ENCODE measurements around the gene EEF2K.

DNA sequence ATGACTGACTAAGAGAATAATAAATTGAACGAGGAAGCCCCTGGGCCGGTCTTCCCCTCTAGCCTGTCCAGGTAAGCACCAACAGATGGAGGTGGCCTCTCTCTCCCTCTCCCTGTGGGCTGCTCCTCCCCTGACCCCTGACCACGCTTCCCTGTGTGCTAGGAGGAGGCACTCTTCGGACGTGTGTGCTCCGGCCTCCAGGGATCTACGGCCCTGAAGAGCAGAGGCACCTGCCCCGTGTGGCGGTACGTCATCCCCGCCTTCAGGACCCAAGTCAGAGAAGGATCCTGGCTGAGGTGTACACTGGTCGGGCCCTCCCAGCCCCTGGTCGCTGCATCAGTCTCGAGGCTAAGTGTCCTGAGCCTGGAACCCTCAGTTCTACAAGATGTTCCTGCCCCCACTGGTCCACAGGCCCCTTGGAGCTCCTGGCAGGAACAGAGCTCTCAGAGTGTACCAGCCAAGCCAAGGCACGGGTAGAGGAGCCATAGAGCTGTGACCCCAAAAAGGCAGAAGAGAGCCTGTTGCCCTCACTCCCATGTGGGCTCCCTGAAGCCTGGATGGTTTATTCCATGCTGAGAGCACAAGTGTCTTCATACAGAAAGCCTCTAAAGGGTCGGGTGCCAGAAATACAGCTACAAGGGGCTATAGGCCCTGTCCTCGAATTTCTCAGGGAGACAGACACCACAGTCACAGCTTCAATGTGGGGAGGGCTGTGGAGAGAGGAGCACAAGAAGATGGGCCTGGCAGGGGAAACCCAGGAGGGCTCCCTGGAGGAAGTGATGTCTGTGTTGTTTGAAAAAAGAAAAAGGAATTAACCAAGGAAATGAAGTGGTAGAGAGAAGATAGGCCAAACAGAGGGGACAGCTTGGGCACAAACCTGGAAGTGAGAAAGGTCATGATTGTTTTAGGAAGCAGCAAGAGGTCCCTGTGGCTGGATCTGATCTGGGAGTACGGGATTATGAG is 27.8 kb upstream of the EEF2K start:
- TF ChIP-seq, protein P1, sequence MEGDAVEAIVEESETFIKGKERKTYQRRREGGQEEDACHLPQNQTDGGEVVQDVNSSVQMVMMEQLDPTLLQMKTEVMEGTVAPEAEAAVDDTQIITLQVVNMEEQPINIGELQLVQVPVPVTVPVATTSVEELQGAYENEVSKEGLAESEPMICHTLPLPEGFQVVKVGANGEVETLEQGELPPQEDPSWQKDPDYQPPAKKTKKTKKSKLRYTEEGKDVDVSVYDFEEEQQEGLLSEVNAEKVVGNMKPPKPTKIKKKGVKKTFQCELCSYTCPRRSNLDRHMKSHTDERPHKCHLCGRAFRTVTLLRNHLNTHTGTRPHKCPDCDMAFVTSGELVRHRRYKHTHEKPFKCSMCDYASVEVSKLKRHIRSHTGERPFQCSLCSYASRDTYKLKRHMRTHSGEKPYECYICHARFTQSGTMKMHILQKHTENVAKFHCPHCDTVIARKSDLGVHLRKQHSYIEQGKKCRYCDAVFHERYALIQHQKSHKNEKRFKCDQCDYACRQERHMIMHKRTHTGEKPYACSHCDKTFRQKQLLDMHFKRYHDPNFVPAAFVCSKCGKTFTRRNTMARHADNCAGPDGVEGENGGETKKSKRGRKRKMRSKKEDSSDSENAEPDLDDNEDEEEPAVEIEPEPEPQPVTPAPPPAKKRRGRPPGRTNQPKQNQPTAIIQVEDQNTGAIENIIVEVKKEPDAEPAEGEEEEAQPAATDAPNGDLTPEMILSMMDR (IDR thresholded peaks at IDR 0.05), result no peak
- TF ChIP-seq POLR2A (IDR thresholded peaks at IDR 0.05), result no peak

Data from body of pancreas (tissue), 4 donors.